SH-SY5Y (cell line): Measurements from ENCODE around the gene AXIN1.

ENCODE experiments used
- GATA2 ChIP-seq: IDR thresholded peaks from 2 replicates; pipeline ENCODE4 v1.6.1; 2011; ENCODE audit warnings: mild to moderate bottlenecking, low read depth, low read length
- GATA3 ChIP-seq: IDR thresholded peaks from 2 replicates; pipeline ENCODE4 v1.6.1; 2011; ENCODE audit warnings: low read depth, mild to moderate bottlenecking, low read length, moderate library complexity

GRCh38 chr16:342455-343213, 9.9 kb downstream of the AXIN1 start:
- TF ChIP-seq GATA2 (no peak), GATA3 (no peak)
